NCI-H2227 (cell line): ENCODE results near the gene ZBTB7B.

Source experiments
- DNase-seq: peaks from one replicate; lab custom pipeline; 2025; ENCODE audit not compliant: unreplicated experiment; lab: John Stamatoyannopoulos, UW

Gene ZBTB7B

DNA sequence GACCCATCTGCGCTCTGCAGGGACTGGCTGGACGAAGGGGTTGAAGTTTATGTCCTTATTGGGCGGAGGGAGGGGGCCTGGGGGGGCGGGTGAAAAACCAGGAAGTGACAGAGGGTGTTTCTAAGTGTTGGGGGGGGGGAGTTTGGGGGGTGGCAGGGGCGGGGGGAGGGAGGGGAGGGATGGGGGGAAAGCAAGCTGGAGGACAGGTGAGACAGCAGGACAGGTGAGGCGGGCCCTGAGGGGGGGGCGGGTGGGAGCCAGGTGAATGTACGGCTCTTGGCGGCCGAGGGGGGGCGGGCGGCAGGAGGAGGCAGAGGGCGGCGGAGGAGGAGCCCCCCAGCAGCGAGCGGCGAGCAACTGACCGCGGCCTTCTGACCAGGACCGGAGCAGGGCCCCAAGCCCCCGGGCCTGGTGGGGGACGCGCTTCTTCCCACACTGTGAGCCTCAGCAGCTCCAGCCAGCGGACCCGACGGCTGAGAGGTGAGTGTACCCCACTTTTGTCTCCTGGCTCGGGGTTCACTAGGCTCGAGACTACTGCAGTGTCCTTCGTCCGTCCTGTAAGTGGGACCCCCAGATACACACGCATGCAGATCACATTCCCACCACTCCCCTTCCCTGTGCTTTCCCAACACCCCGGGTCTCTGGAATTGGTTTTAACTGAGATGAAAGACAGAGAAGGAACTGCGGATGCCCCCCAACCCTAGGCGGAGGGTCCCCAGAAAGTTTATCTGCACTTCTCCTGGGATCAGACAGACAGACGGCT lies at the start of gene ZBTB7B:
ZBTB7B (plus strand) TSS at position 339 of the 763 bp plus-strand sequence. CDS start 11,859 bp downstream, outside the sequence.
- no peak for DNase-seq

DNA sequence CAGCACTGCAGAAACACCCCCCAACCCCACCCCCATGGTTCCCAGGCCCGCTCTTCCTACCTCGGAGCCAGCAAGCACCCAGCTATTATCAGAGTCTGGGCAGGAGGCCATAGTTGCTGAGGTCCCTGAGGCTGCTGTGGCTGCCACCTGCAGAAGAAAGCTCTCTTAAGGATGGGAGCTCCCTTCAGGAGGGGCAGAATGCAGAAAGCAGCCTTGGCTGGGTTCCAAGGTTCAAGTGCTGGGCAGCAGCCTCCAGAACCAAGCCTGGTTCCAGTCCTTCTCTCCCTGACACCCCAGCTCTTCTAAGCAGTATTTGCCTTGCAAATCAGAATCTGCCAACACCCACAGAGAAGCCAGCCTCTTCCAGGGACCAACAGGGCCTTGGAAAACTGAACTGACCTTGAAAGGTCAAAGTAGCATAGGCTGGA lies 49.0 kb upstream of the ZBTB7B start:
- DNase-seq: no peak

- no peak for DNase-seq
Observed at GRCh38 chr1:154954541-154954940, 48.1 kb upstream of the ZBTB7B start.

- peak; percentile 89 for DNase-seq
Observed at GRCh38 chr1:154955039-154955717, 47.4 kb upstream of the ZBTB7B start.

GRCh38 chr1:154955718-154956543 lies 46.7 kb upstream of the ZBTB7B start, which contains the start of gene PBXIP1:
TSS of gene PBXIP1 (minus strand) at chr1:154956099. CDS start at chr1:154953721, 2,378 bp downstream.
- peak; percentile 93 for DNase-seq

GRCh38 chr1:154956544-154956941 lies 46.1 kb upstream of the ZBTB7B start:
- DNase-seq: no peak

DNA sequence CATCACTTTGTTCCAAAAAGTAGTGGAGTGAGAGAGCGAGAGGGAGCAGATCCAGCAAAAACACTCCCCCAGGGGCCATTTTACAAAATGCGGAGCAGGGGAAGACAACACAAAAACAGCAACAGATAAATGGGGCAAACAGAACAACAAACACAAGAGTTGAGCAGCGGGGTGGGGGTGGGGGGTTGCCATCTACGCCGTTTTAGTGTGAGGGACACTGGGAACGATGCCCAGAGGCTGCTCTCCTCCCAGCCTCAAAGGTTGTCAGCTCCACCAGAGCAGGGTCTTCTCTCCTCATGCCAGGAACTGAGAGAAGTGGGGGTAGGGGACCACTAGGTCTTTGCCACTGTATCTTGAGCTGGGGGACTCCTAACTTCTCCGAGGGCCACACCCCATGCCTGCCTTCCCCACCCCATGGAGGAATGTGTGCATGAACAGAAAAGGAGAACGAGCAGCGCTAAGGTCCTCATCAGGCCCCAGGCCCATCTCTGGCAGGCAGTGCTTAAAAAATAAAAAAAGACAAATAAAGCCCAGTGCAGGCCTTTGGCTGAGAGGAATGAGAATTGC lies 45.4 kb upstream of the ZBTB7B start:
- DNase-seq: no peak

- DNase-seq: no peak
Observed at GRCh38 chr1:154958036-154958435, 44.6 kb upstream of the ZBTB7B start.

- no peak for DNase-seq
Observed at GRCh38 chr1:154958681-154959425, 43.7 kb upstream of the ZBTB7B start.

DNA sequence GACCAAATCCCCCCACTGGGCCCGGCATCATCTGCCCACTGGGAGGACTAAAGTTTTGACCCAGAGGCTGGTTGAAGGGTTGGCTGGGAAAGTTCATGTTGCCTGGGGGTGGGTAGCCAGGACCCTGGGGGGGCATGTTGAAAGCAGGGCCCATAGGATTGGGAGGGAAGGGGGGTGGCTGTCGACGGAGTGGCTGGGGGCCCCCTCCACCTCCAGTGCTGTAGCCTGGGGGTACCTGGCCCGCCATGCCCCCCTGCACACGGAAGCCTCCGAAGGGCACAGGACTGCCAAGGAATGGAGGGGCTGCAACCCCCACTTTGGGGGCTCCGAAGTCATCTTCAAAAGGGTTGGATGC lies 43.2 kb upstream of the ZBTB7B start:
- no peak for DNase-seq

DNA sequence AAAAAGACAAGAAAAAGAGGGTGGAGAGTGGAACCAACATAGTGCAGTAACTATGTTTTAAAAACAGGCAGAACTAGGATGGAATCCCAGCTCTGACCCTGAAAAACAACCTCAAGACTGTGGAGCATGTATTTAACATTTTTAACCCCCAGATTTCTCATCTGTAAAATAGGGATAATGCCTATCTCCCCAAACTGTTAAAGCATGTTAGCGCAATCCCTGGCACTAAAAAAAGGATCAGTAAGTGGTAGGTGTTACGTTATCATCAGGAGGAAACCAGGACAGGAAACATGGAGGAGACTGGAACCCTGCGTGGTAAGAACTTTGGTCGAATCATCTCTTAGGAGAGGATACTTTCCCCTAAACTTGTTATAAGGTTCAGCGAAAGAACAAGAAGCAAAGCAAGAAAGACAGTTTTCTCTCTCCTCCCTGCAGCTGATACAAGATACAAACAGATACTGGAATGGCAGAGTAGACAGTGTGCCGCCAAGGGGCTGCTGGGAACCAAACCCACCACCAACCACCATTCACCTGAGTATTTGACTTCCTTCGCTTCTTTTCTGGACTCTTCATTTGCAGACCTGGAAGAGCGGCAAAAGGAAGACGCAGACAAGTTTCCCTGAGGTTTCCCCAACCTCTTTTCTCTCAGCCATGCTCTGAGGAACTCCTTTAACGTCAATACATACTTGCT lies 42.0 kb upstream of the ZBTB7B start:
- no peak for DNase-seq

- peak; percentile 92 for DNase-seq
Observed at GRCh38 chr1:154961207-154962155, 41.1 kb upstream of the ZBTB7B start, which contains the start of gene PYGO2. TSS of gene PYGO2 (minus strand) at chr1:154961782. CDS start at chr1:154961576, 206 bp downstream.

GRCh38 chr1:154962156-154962749 lies 40.3 kb upstream of the ZBTB7B start:
- DNase-seq: no peak

DNA sequence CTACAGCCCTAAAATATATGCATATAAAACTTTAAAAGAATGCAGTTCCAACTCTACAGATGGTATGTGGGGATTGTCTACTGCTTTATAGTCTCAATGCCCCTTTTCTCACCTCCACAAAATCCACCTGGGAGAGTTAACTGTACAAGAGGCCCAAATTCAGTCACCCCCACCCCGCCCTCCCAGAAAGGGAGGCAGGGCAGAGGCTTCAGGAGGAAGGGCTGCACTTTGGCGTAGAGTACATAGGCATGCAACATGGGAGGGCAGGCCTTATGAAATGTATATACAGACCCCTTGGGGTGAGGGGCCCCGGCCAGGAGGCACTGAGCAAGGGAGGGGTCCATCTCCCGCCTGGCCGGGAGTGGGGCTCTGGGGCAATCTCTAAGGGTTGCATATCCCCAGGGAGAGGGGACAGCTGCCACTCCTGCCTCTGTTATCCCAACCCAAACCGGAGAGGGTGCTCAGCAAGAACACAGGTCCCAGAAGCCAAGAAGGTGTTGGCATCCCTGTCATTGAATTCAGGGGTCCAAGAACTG lies 39.7 kb upstream of the ZBTB7B start:
- DNase-seq: no peak

DNA sequence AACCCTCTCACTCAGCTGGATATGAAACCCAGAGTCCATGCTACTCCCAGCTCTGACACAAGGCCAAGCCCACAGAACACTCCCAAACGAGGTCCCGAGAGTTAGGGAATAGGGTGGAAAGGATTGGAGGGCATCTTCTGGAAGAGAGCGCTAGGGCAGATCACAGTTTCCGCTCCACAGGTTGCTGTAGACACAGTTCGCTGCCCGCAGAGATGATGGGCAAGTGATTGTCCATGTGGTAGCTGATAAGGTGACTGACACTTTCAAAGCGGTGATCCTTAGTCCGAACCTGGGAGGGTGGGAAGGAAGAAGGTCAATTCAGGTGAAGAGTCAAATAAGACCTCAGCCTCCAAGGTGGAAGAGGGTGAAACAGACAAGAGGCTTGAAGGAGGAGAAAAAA lies 39.0 kb upstream of the ZBTB7B start:
- DNase-seq: no peak

GRCh38 chr1:154964359-154964758 lies 38.2 kb upstream of the ZBTB7B start:
- no peak for DNase-seq

DNA sequence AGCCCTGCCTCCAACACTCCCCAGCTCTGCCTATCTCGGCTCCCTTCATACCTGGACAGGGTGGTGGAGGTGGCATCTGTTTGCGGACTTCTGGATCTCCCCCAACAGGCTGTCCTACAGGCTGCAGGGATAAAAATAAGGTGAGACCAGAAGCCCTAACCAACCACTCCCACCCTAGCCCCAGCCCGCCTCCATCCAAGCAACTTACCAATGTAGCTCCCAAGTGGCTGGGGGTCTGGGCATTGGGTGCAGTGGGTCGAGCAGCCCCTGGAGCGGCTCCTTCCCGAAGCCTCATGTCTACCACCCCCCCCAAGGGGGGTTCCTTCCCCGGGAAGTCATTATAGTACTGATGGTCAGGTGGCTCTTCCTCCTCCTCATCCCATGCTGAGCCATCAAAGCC lies 36.5 kb upstream of the ZBTB7B start:
- DNase-seq: no peak

DNA sequence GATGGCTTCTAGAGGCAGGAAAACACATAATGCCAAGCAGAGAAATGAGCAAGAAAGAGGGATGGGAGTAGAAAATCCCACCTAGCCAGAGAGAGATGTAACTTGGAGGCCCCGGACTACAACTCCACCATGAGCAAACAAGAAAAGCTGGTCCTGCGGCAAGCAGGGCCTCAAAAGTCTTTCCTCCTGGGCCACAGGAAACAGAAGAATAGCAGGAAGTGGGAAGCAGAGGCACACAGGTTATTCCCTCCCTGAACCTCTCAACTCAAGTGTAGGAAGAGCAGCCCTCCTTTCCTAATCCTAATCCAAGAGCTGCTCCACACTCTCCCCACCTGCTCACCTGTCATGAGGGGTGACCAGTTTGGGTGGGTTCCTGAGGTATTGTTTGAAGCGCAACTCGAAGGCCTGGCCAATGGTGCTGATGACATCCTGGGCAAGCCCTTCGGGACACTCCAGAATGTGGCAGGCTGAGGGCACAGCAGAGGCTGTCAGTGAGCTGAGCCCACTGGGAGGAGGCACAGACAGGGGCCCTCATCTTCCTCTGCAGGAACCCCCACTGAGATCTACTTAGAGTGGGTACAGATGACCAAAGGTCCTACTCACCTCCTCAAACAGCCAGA lies 35.2 kb upstream of the ZBTB7B start:
- DNase-seq: no peak
